ENCODE results near the gene RFX3.

DNA sequence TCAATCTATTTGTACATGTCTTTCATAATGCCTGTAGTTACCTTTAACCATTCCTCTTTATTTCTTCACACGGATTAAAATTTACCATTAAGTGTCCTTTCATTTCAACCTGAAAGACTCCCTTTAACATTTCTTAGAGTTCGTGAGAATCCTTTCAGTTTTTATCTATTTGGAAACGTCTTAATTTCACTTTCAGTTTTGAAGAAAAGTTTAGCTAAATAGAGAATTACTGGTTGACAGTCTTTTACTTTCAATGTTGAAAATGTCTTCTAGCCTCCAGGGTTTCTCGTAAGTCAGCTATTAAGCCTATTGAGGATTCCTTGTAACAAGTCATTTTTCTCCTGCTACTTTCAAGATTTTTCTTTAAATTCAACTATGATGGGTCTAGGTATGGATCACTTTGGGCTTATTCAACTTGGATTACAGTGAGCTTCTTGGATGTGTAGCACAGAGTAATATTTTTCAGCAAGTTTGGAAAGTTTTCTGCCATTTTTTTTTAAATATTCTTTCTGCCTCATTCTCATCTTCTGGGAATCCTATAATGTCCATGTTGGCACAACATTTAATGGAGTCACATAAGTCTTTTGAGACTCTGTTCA lies 48.5 kb downstream of the RFX3 start:
- TF ChIP-seq, protein P1, sequence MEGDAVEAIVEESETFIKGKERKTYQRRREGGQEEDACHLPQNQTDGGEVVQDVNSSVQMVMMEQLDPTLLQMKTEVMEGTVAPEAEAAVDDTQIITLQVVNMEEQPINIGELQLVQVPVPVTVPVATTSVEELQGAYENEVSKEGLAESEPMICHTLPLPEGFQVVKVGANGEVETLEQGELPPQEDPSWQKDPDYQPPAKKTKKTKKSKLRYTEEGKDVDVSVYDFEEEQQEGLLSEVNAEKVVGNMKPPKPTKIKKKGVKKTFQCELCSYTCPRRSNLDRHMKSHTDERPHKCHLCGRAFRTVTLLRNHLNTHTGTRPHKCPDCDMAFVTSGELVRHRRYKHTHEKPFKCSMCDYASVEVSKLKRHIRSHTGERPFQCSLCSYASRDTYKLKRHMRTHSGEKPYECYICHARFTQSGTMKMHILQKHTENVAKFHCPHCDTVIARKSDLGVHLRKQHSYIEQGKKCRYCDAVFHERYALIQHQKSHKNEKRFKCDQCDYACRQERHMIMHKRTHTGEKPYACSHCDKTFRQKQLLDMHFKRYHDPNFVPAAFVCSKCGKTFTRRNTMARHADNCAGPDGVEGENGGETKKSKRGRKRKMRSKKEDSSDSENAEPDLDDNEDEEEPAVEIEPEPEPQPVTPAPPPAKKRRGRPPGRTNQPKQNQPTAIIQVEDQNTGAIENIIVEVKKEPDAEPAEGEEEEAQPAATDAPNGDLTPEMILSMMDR (conservative IDR thresholded peaks at IDR 0.05; ENCODE audit: low read depth, low read length) = no peak
- TF ChIP-seq EZH2 (IDR thresholded peaks at IDR 0.05; ENCODE audit: borderline replicate concordance, low read depth, low read length, poor library complexity, severe bottlenecking) = no peak
